UCSD-AML1 (cell line): ENCODE results near the gene ZFAND5.

Source experiments
- DNase-seq: peaks from one replicate; lab custom pipeline; 2025; ENCODE audit not compliant: unreplicated experiment; lab: John Stamatoyannopoulos, UW

ZFAND5 gene, protein sequence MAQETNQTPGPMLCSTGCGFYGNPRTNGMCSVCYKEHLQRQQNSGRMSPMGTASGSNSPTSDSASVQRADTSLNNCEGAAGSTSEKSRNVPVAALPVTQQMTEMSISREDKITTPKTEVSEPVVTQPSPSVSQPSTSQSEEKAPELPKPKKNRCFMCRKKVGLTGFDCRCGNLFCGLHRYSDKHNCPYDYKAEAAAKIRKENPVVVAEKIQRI

DNA sequence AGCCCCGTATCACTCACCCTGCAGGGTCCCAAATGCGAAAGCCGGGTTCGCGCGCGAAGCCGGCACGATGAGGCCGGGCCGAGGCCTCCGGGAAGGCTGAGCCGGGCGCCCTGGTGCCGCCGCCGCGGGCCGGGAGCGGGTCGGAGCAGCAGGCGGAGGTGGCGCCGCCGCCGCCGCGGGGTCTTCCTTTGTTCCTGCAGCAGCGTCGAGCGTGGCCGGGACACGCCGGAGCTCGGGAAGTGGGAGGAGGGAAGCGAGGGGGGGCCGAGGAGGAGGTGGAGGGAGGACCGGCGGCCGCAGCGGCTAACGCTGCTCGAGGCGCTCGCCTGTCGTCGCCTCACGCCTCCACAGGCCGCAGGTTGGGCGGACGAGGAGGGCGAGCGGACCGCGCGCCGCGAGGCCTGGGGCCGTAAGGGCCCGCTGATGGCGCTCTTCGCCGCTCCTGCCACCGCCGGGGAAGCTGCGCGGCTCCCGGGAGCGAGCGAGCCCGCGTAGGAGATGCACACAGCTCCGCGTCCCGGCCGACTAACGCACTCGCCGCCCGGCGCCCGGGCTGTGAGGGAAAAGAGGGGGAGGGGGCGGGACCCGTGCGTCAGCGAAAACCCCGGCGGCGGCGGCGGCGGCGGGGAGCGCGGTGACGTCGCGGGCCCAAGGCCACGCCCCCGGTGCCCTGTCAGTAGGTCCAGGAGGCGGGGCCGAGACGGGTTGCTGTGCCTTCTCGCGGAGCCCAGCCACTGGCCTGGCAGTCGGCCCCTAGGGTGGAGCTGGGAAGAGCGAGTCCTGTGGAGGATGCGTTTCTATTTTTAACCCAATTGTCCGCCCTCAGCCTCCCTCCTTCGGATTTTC, at the start of gene ZFAND5:
Gene ZFAND5 (minus strand): TSS at position 530 of the 846 bp plus-strand sequence. CDS start 4,430 bp downstream, outside the sequence.
- DNase-seq: peak; percentile 98

DNA sequence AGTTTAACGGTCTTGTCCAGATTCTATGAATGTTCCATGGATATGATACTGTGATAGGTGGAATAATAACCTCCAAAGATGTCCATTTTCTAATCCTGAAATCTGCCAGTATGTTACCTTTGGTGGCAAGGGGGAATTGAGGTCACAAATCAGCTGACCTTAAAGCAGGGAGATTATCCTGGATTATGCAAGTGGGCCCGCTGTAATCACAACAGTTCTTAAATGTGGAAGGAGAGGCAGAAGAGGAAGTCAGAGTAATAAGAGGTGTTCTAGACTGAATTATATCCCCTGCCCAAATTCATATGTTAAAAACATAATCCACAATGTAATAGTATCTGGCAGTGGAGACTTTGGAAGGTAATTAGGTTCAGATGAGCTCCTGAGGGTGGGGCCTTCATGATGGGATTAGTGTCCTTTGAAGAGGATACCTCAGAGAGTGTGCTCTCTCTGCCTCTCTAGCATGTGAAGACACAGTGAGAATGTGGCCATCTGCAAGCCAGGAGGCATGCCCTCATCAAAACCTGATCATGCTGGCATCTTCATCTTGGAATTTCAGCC, 47.6 kb upstream of the ZFAND5 start:
- no peak for DNase-seq

DNA sequence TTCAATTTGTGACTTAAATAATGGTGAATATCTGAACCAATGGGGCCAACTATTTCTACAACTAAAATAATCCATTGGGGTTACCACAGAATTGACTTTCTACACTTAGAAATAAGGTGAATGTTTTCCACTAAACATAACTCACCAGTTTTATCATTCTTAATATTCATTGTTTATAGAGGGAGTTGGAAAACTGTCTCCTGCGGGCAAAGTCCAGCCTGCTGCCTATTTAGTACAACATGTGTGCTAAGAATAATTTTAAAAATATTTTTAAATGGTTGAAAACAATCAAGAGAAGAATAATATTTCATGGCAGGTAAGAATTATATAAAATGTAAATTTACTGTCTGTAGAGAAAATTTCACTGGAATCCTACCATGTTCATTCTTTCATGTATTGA, 45.2 kb upstream of the ZFAND5 start:
- no peak for DNase-seq

DNA sequence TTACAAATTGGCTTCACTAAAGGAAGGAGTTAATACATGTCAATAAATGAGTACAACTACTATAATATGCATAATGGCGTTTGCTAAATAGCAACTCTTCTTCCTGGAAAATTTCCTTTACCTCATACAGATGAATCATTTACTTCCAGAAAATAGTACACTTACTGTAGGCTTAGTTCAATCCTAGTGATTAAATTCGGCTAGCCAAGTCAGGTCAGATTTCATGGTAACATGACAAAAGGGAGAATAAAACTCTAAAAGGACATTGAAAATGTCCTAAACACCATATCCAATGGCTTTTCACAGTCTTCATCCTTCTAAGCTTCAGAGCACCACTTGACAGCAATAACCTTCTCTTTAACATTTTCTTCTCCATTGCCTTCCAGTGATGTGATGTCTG, 42.1 kb upstream of the ZFAND5 start:
- DNase-seq: no peak

DNA sequence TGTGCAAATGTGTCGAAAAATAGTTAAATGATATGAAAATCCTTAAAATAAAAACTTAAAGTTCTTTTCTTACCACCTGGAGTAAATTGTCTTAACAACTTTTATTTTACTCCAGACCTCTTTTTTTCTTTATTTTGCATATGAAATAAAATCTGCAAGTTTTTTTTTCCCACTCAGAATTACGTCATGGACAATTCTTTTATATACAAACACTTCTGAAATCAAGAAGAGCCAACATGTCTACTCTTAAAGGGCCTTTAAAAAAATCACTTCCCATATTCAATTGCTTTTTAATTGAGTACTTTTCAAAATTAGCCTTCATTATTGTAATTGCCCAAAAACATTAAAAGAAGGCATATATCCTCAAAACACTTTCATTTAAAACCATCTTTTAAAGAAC, 37.7 kb upstream of the ZFAND5 start:
- DNase-seq: no peak

DNA sequence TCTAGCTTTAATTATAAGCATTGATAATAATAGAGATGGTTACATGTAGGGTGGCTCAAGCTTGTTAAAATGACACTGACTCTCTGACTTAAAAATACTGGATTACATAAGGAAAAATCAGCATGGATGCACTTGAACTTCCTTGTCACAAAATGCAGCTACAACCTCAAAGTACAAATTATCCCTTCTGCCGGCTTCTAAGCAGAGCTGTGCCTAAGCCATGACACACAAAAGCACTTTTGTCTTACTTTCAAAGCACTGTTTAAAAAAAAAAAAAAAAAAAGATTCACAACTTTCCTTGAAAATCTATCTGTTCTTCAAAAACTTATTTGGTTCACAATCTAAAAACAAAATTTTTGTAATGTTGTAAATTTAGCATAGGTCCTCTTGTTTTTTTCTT, 36.4 kb upstream of the ZFAND5 start:
- no peak for DNase-seq

DNA sequence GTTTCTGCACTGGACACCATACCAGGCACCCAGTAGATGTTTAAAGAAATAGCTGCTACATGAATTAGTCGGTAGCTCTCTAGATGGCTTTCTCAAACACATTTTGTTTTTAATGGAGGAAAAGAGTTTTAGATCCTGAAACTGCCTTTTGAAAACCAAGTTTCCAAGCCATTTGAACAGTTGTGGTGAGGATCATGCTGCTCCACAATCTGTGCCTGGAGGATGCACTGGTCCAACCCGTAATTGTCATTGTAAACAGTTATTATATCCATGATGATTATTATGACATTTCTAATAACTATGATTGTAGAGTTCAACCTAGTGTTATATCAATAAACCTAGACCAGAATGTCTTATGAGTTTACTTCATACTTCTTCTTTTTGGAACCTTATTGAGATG, 35.9 kb upstream of the ZFAND5 start:
- no peak for DNase-seq

DNA sequence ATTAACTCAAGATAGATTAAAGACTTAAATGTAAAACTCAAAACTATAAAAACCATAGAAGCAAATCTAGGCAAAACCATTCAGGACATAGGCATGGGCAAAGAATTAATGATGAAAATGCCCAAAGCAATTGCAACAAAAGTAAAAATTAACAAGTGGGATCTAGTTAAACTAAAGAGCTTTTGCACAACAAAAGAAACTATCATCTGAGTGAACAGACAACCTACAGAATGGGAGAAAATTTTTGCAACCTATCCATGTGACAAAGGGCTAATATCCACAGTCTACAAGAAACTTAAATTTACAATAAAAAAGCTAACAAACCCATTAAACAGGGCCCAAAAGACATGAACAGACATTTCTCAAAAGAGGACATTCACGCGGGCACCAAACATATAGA, 34.4 kb upstream of the ZFAND5 start:
- DNase-seq: no peak

DNA sequence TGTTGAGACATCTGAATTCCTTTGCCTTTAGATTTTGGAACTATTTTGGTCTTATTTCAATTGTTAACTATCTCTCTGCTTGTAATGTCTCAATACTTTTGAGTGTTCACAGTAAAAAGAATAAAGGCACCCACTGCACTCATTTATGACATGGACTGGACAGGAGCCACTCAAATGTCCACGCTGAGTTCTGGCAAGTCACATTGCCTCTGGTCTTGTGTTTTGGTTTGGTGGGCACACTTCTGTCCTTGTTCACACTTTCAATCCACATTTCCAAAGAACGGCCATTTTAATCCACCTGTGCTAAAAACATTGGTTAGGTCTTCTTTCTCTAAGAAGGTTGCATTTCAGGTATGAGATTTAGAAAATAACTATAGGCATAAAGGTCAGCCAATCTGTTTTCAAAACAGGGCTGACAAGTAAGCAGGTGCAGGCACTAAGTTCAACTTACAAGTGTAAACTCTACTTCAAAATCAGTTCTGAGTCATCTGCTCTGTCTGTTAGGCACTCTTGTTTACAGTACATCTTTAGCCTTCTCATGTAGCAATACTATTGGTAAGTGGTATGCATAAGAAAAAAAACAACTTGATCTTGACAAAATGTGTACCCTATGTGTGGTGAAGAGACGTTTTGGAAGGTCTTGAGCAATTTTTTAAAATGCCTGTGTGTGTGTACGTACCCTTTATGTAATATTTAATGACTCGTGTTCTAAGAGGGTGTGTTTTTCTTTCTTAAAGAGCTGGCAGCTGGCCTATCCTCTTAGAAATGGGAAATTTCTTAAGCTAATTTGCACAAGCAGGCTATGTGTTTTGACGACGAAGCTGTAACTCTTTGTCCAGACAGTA, 31.5 kb upstream of the ZFAND5 start:
- DNase-seq: no peak

DNA sequence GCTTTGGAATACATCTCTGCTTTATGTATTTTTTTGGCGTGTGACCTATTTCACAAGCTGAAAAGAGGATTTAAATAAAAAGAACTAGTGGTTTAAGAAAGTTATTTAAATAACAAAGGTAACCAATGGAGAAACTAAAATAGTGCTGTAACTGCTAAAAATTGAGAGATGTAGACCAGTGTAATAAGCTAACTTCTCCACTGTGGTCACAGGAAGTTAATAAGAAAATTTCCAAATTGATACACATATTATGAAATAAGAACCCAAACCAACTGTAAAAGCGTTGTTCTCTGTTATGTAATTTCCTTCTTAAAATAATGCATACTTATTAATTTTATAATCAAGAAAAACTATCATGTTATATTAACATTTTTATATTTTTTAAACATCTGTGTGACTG, 29.1 kb upstream of the ZFAND5 start:
- no peak for DNase-seq

DNA sequence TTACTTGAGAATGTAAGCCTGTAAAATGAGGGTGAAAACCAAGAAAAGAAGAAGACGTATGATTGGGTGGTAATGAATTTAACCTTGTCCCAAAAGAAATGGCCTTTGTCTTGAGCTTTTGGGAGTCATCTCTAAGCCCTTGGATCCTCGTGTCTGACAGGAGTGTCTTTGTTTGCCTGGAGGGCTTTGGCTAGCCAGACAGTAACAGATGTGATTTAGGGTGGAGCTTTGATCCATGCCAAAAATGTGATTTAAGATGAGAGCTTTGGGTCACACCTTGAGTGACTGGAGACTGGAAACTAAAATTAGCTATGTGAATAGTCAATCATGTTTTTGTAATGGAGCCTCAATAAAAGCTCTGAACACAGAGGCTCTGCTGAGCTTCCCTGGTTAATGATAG, 25.9 kb upstream of the ZFAND5 start:
- DNase-seq: no peak

DNA sequence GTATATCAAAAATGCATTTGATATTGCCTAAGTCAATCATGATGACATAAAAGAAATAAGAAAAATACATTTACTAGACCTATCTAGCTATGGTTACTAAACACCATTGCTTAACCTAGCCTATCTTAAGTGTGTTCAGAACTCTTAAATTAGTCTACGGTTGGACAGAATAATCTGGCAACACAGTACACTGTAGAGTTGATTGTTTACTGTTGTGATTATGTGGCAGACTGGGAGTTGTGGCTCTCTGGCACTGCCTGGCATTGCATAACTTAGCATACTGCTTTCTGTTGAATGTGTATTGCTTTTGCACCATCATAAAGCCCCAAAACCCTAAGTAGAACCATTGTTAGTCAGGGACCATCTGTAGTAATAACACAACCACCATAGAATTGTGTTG, 21.2 kb upstream of the ZFAND5 start:
- DNase-seq: no peak

DNA sequence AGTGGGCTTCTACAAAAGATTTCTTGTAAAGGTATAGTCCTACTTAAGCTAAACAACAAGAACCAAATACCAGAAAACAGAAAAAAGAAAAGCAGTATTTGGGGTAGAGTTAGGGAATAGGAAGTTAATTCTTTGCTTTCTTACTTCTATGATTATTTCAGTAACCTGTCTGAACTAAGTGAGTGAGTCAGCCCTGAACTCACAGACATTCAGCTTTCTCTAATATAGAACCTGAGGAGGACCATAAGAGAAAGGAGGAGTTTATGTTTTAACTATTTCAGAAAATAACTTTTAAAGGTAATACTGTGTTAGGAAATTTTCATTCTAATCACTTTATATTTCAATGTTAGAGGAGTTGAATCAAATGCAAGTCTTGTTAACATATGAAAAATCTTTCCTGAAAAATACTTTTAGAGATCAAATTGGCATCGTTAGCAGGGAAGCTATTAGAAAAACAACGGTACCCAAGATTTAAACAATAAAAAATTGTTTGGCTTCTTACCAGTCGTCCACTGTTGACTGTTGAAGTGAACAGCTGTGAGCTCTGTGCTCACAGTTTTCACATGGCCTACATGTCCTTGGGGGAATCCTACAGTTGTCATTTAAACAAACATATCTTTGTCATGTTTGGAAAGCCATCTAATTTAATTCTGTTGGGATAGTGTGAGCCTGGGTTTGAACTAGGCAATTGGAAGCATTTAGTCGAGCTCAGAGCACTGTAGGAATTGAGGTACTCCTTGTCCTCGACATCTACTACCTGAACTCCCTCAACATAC, 19.9 kb upstream of the ZFAND5 start:
- no peak for DNase-seq

DNA sequence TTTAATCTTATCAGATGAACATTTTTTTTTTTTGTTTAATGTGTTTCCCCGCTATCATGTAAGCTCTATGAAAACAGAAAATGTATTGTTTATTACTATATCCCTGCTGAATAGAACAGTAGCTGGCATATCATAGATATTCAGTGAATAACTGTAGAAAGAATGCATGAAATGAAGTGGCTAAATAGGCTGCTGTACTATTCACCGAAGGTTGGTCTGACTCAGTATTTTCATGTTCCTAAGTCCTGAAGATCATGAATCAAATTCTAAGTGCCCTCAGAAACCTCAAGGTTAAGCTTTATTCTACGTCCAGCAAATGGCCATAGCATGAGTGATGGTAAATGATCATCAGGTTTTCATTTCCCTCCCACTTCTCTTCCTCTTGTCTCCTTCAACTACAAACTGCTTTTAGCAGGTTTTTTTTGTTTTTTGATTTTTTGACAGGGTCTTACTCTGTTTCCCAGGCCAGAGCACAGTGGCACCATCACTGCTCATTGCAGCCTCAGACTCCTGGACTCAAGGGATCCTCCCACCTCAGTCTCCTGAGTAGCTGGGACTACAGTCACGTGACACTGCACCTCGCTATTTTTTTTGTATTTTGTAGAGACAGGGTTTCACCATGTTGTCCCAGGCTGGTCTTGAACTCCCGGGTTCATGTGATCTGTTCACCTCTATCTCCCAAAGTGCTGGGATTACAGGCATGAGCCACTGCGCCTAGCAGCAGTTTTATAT, 19.1 kb upstream of the ZFAND5 start:
- no peak for DNase-seq

DNA sequence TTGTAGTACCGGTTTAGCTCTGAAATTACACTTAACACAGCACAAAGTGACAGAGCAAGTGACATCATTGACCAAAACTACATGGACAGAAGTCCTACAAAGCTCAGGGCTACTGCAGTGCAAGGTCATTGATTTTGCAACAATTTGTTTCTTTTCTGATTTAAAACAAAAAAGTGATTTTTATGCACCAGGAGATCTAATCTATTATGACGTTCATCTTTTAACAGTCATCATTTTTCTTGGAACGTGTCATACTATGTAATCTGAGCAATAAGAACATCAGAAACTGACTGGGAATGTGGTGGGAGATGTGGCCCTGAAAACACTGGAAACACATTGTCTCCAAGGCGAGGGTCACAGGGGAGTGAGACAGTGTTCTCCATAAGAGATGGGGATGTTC, 17.4 kb upstream of the ZFAND5 start:
- DNase-seq: no peak

DNA sequence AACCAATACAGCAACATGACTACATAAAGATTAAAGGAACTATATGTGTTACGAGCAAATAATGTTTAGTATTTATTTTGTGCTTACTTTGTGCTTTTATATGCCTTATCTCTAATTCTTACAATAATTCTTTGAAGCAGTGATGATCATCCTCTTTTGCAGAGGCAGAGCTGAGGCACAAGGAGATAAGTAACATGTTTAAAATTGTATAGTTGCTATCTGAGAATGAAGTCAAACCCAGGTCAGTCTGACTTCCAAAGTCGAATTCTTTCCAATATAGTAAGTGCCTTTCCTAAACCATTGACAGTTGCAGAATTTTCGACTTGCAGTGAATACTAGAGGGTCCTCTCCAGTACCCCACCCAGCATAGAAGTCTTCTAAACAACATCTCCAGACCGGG, 12.0 kb upstream of the ZFAND5 start:
- DNase-seq: no peak

DNA sequence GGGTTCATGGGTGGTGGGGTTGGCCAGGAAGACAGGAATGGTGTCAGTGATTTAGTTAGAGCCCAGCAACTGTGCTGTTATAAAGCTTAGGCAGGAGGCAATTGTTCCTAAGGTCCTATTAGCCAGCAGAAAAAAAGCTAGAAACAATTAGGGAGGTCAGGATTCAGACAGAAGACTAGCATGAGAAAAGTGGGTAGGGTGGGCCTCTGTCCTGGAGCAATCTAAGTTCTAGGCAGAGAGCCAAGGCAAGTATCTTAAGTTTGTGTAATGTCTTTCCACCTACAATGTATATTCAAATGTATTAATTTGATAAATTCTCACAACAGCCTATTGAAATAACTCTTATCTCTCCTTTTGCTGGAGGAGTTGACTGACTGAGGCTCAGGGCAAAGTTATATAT, 6.1 kb upstream of the ZFAND5 start:
- DNase-seq: no peak

DNA sequence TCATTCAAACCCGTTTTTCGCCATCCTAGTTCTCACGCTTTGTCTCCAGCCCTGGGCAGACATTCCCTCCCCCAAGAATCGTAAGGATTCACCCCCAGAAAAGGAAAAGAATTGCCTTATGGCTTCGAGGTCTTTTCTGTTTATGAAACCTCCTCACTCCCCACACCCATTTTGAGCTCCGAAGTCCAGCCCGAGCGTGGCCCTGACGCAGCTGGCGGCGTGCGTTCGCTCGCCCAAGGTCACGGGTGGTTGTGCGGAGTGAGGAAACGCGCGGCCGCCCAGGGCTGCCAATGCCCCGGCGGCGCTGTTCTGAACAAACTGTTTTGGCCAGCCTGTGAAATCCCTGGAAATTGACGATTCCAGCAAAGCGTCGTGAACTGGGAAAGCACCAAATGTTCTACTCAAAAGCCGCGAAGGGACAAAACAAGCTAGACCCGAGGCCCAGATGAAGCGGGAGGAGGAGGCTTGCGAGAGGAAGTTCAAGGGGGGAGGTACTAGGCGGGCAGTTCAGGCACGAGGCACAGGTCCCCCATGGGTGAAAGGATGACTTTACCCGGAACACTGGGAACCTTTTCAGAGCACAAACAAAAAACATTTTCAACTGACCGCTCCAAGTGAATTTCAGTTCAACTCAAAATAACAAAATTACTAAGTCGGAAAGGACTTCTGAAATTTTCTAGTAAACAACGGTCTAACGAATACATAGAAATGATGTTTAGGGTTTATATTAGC, 683 bp upstream of the ZFAND5 start:
- DNase-seq: peak; percentile 79

DNA sequence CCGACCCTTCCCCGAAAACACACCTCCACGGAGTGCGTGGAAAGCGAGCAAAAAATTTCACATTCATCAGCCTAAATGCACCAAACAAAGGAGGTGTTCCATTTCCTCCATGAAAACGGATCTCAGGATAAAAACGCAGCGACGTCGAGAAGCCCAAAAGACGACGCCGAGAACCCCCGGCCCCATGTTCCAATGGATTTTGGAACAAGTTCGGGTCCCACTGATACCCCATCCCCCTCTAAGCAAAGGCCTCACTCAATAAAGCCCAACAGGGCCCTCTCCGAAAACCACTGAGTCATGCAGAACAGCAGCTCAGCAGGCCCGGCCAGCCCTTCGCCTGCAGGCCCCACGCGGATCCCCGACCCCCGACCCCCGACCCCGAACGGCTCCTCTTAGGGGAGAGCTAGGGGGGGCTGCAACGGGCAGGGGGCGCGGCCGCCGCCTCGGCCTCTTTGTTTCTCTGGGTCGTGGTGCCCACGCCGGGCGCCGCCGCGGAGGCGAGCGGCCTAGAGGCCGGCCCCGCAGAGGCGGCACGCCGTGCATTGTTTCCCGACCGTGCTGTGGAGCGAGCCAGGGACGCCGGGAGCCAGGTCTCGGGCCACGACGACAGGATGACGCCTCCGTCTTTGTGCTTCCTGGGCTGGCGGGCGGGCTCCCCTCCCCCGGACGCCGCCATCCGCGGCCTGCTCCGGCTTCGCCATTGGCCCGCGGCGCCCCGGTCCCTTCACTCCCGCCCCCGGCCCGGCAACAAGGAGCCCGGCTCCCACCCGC, 915 bp downstream of the ZFAND5 start:
- peak; percentile 76 for DNase-seq
